GM18526 (cell line): ENCODE data around the gene RNASE8.

Experiments used
- POLR2A ChIP-seq: IDR thresholded peaks from 3 replicates; pipeline ENCODE4 v1.6.1; 2011; ENCODE audit not compliant: insufficient read length; ENCODE audit errors: extremely low read depth

Gene RNASE8

DNA sequence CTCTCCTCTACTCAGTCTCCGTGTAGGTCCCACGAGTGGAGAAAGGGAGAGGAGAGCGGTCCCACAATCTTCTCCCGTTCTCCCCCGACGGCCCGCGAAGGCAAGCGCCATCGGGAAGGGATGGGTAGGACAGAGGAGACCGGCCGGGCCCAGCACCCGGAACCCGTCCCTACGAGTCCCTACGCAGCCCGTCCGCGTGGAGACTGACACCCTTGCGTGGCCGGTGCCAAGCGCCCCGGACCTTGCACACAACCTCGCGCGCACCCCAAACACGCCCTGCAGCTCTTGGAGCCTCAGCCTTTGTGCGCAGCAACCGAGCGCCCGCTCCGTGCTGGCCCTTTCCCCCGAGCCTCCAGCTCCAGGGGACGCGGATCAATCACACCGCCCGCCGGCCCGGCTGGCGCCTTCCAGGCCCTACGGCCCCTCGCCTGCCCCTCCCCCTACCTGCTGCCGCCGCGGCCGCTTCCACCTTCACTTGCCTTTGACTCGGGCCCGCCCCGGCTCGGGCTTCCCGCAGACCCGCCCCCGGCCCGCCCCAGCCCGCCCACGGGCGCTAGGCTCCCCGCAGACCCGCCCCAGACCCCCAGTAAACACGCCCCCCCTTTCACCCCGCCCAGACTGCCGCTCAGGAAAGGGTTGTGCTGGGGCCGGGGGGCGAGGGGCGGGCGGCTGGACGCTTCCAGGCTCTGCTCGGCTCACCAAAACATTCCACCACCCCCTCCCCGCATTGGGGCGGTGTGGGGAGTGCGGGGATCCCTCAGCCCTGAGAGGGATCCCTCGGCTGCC is 32.8 kb upstream of the RNASE8 start, which contains the start of gene NDRG2:
TSS of gene NDRG2 (minus strand) at position 477 of the 786 bp plus-strand sequence. CDS start 1,746 bp downstream, outside the sequence.
- TF ChIP-seq POLR2A = no peak

DNA sequence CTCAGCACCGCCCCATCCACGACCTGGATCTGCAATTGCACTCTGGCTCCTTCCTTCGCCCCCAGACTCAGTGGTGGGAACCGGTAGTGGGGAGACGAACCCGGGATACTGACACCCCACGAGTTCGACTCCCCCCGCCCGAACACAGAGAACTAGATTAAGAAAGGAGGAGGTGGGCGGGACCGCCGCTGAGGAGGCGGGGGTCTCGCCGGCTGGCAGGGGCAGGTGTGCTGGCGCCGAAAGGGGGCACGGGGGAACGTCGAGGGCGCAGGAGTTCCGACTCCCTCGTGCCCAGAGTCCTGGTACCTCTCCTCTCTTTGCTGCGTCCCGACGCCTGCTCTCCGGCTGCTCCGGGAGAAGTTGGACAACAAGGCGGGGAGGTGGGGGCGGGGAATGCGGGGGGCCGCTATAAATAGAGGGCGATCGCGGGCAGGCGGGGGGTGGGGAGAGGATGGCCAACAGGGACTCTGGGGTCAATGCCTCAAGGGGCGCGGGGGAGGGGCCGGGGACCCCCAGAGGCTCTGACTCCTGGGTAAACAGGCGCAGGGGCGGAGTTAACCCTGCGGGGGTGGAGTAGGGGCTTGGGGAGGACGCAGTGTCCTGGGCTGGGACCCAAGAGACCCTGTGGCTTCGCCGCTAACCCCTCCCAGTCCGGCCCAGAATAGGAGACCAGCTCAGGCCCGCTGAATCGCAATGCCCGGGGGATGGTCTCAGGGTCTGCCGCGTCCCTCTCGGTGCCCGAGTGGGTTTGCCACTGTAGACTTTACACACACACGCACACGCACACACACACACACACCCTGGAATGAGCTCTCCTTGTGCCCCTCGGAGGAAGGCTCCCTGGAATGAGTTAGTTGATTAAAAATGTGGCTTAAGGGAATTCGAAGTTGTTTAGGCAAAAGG is 32.0 kb upstream of the RNASE8 start:
- TF ChIP-seq POLR2A = no peak

DNA sequence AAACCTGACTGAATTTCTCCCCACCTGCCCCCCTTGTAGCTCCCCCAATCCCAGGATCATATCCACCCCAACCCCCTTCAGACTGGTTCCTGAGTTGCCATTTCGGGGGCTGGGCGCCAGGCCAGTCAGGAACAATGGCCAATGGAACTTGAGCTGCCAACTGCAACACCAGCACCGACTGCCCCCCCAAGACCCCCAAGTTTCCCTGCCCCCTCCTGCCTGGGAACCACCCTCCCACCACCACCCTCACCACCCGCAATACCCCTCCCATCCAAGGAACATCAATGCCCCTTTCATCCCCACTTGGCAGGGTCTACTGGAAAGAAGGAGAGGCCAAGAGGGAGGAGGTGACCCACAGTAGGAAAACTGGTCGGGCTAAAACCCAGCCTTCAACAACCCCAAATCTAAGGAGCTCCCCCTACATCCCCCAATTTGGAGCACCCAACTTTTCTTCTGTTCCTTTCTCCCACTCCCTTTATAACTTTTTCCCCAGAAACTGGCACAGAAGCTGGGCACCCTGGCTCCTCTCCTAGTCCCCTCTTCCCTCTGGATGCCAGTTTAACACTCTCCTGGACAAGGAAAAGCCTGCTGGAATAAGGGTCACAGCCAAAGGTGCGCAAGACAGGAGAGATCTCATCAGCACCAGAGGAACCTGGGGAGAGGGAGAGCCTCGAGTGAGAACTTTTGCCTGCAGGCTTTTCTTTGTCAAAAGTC is 31.2 kb upstream of the RNASE8 start:
- no peak for TF ChIP-seq POLR2A

DNA sequence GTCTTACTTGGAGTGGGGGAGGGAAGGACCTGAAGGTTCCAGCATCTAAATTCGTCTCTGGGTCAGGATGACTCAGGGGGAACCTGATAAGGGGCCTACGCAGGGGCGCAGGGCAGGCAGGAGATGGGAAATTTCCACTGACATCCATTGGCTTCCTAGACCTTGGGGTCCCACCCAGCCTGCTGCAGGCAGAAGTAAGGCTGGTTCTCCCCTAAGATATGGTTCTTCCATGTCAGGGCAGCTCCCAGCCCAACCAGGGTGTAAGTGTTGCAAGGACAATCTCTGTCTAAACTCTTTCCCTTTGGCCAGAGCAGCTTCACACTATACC is 30.7 kb upstream of the RNASE8 start:
- TF ChIP-seq POLR2A = no peak

DNA sequence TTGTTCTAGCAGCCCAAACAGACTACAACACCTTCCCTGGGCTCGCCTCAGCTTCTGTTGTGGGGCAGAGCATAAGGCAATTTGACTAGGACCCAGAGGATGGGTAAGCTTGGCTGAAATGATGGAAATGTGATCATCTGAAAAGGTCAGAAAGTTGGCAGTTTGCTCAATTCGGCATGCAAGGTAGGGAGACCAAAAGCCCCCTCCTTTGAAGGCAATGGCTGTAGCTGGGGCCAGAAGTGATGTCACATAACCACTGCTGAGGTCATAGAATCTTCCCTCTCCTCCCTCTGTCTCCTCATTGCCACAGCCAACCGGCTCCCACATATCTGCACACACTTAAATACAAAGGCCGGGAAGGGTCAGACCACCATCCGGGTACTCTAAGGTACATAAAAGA is 27.7 kb upstream of the RNASE8 start, which contains the start of gene TPPP2:
TSS of gene TPPP2 (plus strand) at position 301 of the 400 bp plus-strand sequence. CDS start 365 bp downstream, outside the sequence.
- TF ChIP-seq POLR2A = no peak

DNA sequence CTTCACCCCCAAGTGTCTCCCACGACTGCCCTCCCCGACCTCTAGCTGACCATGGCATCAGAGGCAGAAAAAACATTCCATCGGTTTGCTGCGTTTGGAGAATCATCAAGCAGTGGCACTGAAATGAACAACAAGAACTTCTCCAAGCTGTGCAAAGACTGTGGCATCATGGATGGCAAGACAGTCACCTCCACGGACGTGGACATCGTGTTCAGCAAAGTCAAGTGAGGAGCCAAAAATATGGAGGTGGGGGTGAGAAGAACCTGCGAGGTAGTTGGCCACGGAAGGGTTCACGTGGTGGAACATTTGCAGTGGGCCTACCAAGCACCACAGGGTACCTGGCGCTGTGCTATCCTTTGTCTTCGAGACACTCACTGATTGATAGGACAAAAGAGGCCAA is 27.1 kb upstream of the RNASE8 start:
- TF ChIP-seq POLR2A = no peak

DNA sequence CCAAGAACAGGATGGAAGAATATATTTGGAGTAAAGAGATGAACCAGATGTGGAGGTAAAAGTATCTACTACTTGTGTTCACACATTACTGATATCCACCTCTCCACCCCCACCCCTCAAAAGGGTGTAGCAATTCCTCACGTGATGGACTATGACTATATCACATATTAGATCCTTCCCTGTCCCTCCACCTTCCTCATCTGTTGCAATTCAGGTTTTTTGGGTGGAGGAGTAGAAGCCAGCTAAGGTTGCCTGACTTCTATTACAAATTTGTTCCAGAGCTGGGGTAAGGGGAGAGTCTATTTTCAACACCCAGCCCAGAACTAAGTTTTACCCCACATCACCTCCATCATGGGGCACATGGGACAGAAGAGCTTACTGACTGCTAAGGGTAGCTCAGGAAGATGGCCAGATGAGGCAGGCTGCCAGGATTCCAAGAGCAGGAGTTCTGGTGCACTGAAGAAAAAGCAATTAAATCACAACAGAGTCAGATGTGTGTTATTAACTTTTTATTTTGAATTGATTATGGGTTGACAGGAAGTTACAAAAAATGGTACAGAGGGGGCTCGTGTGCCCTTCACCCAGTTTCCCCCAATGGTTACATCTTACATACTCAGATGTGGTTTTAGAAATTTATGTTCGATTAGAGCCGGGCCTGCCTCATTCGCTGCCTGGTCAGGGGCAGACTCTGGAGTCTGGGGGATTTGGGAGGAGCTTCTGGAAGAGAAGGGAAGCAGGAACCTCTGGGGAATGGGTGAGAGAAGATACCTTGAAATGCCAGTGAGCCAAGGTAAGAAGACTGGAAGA is 25.1 kb upstream of the RNASE8 start:
- no peak for TF ChIP-seq POLR2A

DNA sequence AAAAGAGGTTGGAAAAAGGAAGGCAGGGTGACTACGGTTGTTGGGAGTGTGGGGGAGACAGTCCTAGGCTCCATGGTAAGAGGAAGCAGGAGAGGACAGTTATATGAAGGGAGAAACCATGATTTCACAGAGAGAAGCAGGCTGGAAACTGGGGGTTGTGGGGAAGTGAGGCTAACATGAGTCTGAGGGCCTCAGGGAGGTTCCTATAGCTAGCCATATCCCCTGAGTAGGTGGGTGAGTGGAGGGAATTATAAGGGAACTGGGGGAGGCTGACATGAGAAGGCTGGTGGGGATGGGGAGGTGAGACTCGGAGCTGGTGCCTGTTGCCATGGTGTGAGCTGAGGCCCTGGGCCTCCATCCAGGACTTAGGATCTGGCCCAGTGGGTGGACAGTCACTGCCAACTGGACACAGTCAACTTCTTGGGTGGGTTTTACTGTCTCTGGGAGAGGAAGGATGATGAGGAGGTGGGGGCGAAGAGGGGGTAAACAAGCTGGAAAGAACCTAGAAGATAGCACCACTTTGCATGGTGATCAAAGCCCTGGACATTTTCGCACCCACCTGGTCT is 24.4 kb upstream of the RNASE8 start:
- TF ChIP-seq POLR2A = no peak

DNA sequence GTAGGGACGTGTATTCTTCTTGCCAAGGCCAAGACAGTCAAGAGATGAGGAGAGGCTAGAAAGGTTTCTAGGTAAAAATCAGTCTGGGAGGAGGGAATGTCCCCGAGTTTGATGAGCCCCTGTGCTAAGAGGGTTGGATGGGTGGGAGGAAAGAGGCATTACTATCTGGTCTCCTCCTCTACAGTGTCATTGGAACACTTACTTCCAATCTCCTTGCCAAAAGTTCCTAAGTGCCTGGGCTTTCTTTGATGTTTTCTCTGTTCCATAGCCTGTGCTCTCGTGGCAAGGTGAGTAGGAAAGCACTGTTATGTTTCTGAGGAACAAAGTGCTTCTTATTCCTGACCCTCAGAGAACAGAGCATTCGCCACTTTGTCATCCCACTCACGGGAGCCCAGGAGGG is 22.9 kb upstream of the RNASE8 start, which contains the start of gene RNASE13:
TSS of gene RNASE13 (minus strand) at position 101 of the 400 bp plus-strand sequence. CDS start 519 bp downstream, outside the sequence.
- TF ChIP-seq POLR2A = no peak

DNA sequence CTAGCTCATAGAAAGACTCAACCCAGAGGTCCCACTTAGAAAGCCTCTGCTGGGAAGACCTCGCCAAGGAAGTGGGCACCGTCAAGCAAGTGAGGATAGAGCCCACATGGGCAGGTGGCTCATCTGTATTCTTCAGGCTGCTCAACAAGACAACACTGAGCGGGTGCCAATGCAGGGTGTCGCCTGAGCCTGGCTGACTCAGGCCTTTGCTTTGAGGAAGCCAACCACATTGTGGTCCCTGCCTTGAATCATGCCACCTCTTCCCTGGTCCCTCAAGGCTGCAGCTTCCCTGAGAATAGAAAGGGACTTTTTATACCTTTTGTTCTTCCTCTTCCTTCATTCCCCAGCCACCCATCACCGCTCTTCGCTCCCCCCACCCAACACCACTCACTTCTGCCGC is 20.9 kb upstream of the RNASE8 start:
- no peak for TF ChIP-seq POLR2A

DNA sequence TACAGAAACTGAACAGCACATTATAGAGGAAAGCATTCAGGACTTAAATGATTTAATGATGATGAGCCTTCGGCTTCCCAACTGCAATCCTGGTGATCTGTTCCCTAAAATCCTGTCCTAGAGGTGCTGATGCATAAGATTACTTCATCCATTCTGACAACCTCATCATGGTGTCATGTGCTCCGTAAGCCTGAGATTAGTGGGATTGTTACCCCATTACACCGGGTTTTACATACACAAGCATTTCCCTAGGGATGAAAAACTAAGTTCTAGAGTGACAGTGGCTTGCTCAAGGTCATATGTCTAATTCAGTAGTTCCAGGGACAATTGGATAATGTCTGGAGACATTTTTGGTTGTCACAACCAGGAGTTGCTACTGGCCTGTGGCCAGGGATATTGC is 20.5 kb upstream of the RNASE8 start:
- TF ChIP-seq POLR2A = no peak

DNA sequence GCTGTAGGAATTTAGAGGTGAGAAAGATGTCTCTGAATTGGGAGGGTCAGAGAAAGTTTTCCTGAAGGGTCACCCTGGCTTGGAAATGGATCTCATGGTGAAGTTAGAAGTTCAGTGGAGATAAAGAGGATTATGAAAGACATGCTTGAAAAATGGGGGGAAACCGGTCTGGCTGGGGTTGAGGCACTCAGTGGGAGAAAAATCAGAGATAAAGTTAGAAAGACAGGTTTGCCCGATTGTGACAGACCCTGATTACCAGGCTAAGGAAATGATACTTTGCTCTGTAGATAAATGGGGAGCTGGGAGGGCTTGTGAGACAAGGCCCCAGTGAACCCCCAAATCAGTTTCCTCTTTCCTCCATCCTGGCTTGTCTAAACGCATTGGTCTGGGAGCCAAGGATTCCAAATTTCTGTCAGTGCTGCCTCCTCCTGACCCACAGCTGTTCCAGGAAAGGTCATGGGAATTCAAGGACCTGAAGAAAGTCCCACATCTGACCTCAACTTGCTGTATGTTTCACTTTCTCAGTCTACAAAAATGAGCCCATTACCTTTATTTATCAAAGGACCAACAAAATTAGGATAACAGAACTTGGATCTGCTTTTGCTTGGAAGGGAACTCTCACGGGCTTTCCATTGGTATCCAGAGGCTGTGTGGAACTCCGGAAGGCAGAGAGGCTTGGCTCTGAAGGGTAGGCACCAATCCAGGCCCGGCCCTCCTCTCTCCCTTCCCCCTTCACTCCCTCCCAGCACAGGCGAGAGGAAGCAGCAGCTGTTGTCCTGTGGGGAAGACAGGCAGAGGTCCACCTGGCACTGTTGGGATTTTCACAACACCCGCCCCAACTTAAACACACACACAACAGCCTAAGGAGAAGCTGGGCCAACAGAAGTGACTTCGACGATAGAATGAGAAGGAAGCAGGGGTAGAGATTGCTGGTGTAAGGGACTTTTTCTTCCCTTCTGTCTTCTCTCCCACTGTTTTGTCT is 18.9 kb upstream of the RNASE8 start:
- no peak for TF ChIP-seq POLR2A
